RWPE1 (cell line): ENCODE measurements around the gene NDUFS8.

Experiments
- CTCF ChIA-PET: fragments of 350-600 bp; sonication (Branson Sonifier 250); formaldehyde crosslinking; extraction: SDS; loops from one replicate; lab custom pipeline; 2021; lab: Yijun Ruan, JAX
- POLR2A ChIA-PET: fragments of 400-600 bp; formaldehyde crosslinking; extraction: SDS; loops from one replicate; lab custom pipeline; 2020; ENCODE audit warnings: antibody characterized with exemption; ENCODE audit not compliant: low non-redundant PET; lab: Yijun Ruan, JAX
- DNase-seq: peaks from one replicate; pipeline ENCODE4 v3.0.0; 2012; ENCODE audit warnings: low spot score
- H3K27ac ChIP-seq: fragments of 450-650 bp; 2 replicates; pipeline ENCODE4 v1.5.1; 2017
- CTCF ChIP-seq: fragments of 450-650 bp; conservative IDR thresholded peaks from 2 replicates; pipeline ENCODE4 v1.5.1; 2017; ENCODE audit warnings: low read depth, mild to moderate bottlenecking

The NDUFS8 gene

GRCh38 chr11:68057807-68058206, 27.3 kb downstream of the NDUFS8 start:
- no peak overlapping the region for H3K27ac ChIP-seq
- POLR2A ChIA-PET, result no interaction called here
- TF ChIP-seq CTCF, result no peak
- DNase-seq, result no peak
- CTCF ChIA-PET, result no interaction called here

GRCh38 chr11:68061508-68061907, 31.0 kb downstream of the NDUFS8 start:
- CTCF ChIA-PET, result no interaction called here
- no peak for DNase-seq
- TF ChIP-seq CTCF, result no peak
- H3K27ac ChIP-seq, result no peak overlapping the region
- POLR2A ChIA-PET, result no interaction called here

- DNase-seq, result no peak
- TF ChIP-seq CTCF, result no peak
- H3K27ac ChIP-seq, result no peak overlapping the region
- POLR2A ChIA-PET, result interaction anchor here (0.6 kb wide), 1 partner anchor 56 kb away, joined by 4 read pairs; no protein-coding TSS in a partner anchor
- CTCF ChIA-PET, result no interaction called here
These were observed 34.4 kb downstream of the NDUFS8 start for GRCh38 chr11:68064926-68065325.

- POLR2A ChIA-PET, result no interaction called here
- TF ChIP-seq CTCF, result no peak
- no peak for DNase-seq
- CTCF ChIA-PET, result interaction anchor here (0.6 kb wide), 1 partner anchor 127 kb away, joined by 3 read pairs; no protein-coding TSS in a partner anchor
- H3K27ac ChIP-seq, result no peak overlapping the region
These were observed 35.4 kb downstream of the NDUFS8 start for GRCh38 chr11:68065841-68066240.

- POLR2A ChIA-PET, result no interaction called here
- DNase-seq, result no peak
- H3K27ac ChIP-seq, result 0 out of 2 replicates have a peak overlapping the region, but pooled peaks have one; percentile 1
- no peak for TF ChIP-seq CTCF
- CTCF ChIA-PET, result interaction anchor here (0.6 kb wide), 1 partner anchor 126 kb away, joined by 3 read pairs; no protein-coding TSS in a partner anchor
These were observed 36.3 kb downstream of the NDUFS8 start for GRCh38 chr11:68066742-68067141.

- DNase-seq, result no peak
- ChIA-PET CTCF (no interaction called here), POLR2A (no interaction called here)
- H3K27ac ChIP-seq, result no peak overlapping the region
- no peak for TF ChIP-seq CTCF
These were observed 37.5 kb downstream of the NDUFS8 start for GRCh38 chr11:68067991-68068390.
